ENCODE data around the gene TPRX2.
"Not testable (repeated sequence)": the region's sequence is repeated elsewhere in the genome, so short reads cannot be mapped to it uniquely, and the experiment has no call there.

Gene TPRX2

GRCh38 chr19:47858646-47859285 lies at the start of gene TPRX2:
Gene TPRX2 (plus strand): TSS chr19:47859235. CDS start chr19:47859247, 12 bp downstream.
- DNase-seq (ENCODE audit: low spot score) = not testable (repeated sequence)

GRCh38 chr19:47813304-47813994 lies 45.6 kb upstream of the TPRX2 start:
- DNase-seq (ENCODE audit: low spot score) = peak; percentile 85

GRCh38 chr19:47813995-47814328 lies 45.1 kb upstream of the TPRX2 start:
- no peak for DNase-seq (ENCODE audit: low spot score)

GRCh38 chr19:47816270-47816669 lies 42.8 kb upstream of the TPRX2 start:
- DNase-seq (ENCODE audit: low spot score) = not testable (repeated sequence)

GRCh38 chr19:47818221-47818620 lies 40.8 kb upstream of the TPRX2 start:
- DNase-seq (ENCODE audit: low spot score) = not testable (repeated sequence)

GRCh38 chr19:47819858-47820257 lies 39.2 kb upstream of the TPRX2 start:
- no peak for DNase-seq (ENCODE audit: low spot score)

GRCh38 chr19:47820410-47820809 lies 38.6 kb upstream of the TPRX2 start:
- DNase-seq (ENCODE audit: low spot score) = no peak

GRCh38 chr19:47821460-47822020 lies 37.5 kb upstream of the TPRX2 start, which contains the start of gene CRX:
Gene CRX (plus strand): TSS chr19:47821937. CDS start chr19:47834444, 12,507 bp downstream.
- no peak for DNase-seq (ENCODE audit: low spot score)

- DNase-seq (ENCODE audit: low spot score) = no peak
Observed at GRCh38 chr19:47824396-47824795, 34.6 kb upstream of the TPRX2 start.

- DNase-seq (ENCODE audit: low spot score) = no peak
Observed at GRCh38 chr19:47826800-47827199, 32.2 kb upstream of the TPRX2 start.

- DNase-seq (ENCODE audit: low spot score) = no peak
Observed at GRCh38 chr19:47832723-47833122, 26.3 kb upstream of the TPRX2 start.

- no peak for DNase-seq (ENCODE audit: low spot score)
Observed at GRCh38 chr19:47836038-47836437, 23.0 kb upstream of the TPRX2 start.

- DNase-seq (ENCODE audit: low spot score) = no peak
Observed at GRCh38 chr19:47839411-47839810, 19.6 kb upstream of the TPRX2 start.

- no peak for DNase-seq (ENCODE audit: low spot score)
Observed at GRCh38 chr19:47839913-47840312, 19.1 kb upstream of the TPRX2 start.

GRCh38 chr19:47842941-47843340 lies 16.1 kb upstream of the TPRX2 start:
- no peak for DNase-seq (ENCODE audit: low spot score)

GRCh38 chr19:47848425-47848822 lies 10.6 kb upstream of the TPRX2 start:
- DNase-seq (ENCODE audit: low spot score) = no peak

- DNase-seq (ENCODE audit: low spot score) = peak; percentile 49
Observed at GRCh38 chr19:47848823-47849473, 10.1 kb upstream of the TPRX2 start.

- DNase-seq (ENCODE audit: low spot score) = no peak
Observed at GRCh38 chr19:47853003-47853402, 6.0 kb upstream of the TPRX2 start.

GRCh38 chr19:47854459-47854858 lies 4.6 kb upstream of the TPRX2 start:
- no peak for DNase-seq (ENCODE audit: low spot score)

GRCh38 chr19:47858231-47858630 lies 804 bp upstream of the TPRX2 start:
- not testable (repeated sequence) for DNase-seq (ENCODE audit: low spot score)

GRCh38 chr19:47859838-47860237 lies 803 bp downstream of the TPRX2 start:
- DNase-seq (ENCODE audit: low spot score) = not testable (repeated sequence)

- DNase-seq (ENCODE audit: low spot score) = no peak
Observed at GRCh38 chr19:47860602-47861297, 1.7 kb downstream of the TPRX2 start.

Measured in HuH-7 (cell line).